PFSK-1 (cell line): Measurements from ENCODE around the gene IGLON5.

Experiments
- FOXP2 ChIP-seq: optimal IDR thresholded peaks from 2 replicates; pipeline ENCODE3; 2011; ENCODE audit warnings: borderline replicate concordance, control low read depth, inconsistent platforms; ENCODE audit not compliant: insufficient read depth; ENCODE audit errors: extremely low read length, extremely low read depth
- POLR2AphosphoS5 ChIP-seq: IDR thresholded peaks from 2 replicates; pipeline ENCODE4 v1.6.1; 2012; ENCODE audit warnings: low read depth, mild to moderate bottlenecking, control low read depth, low read length, moderate library complexity
- REST ChIP-seq, 2 experiments: IDR thresholded peaks; 2 replicates each; pipeline versions ENCODE4 v1.6.1 to v1.8.0; 2011 to 2012; ENCODE audit warnings: low read depth in 2 of 2, low read length in 2 of 2, control low read depth in 1 of 2, inconsistent platforms in 1 of 2, mild to moderate bottlenecking in 1 of 2, moderate library complexity in 1 of 2; ENCODE audit not compliant: insufficient read depth in 1 of 2
- SIN3A ChIP-seq: IDR thresholded peaks from 2 replicates; pipeline ENCODE4 v1.6.1; 2012; ENCODE audit warnings: mild to moderate bottlenecking, low read length, moderate library complexity, borderline replicate concordance; ENCODE audit not compliant: insufficient read depth
- TAF1 ChIP-seq: IDR thresholded peaks from 2 replicates; pipeline ENCODE4 v1.6.1; 2012; ENCODE audit warnings: low read length, control low read depth, borderline replicate concordance; ENCODE audit not compliant: insufficient read depth

The IGLON5 gene

GRCh38 chr19:51318687-51319648, 7.5 kb downstream of the IGLON5 start:
- peak; percentile 69 to 91 for TF ChIP-seq REST (IDR thresholded peaks at IDR 0.05; ENCODE audit: insufficient read depth in 1 of 2, low read depth in 2 of 2, low read length in 2 of 2)
- no peak for TF ChIP-seq TAF1

- TF ChIP-seq FOXP2 (no peak), POLR2AphosphoS5 (no peak), REST (IDR thresholded peaks at IDR 0.05; ENCODE audit: insufficient read depth in 1 of 2, low read depth in 2 of 2, low read length in 2 of 2) (no peak), TAF1 (no peak), SIN3A (no peak)
Measured at GRCh38 chr19:51319649-51320279, 8.3 kb downstream of the IGLON5 start.

GRCh38 chr19:51320280-51320657, 8.8 kb downstream of the IGLON5 start:
- TF ChIP-seq SIN3A (no peak), POLR2AphosphoS5 (no peak), FOXP2 (no peak), TAF1 (no peak), REST (IDR thresholded peaks at IDR 0.05; ENCODE audit: insufficient read depth in 1 of 2, low read depth in 2 of 2, low read length in 2 of 2) (no peak)

GRCh38 chr19:51321799-51322198, 10.4 kb downstream of the IGLON5 start:
- TF ChIP-seq TAF1 (no peak), POLR2AphosphoS5 (no peak), REST (IDR thresholded peaks at IDR 0.05; ENCODE audit: insufficient read depth in 1 of 2, low read depth in 2 of 2, low read length in 2 of 2) (no peak), FOXP2 (no peak), SIN3A (no peak)
